GM21360 (cell line): ENCODE data around the gene VPS37D.
"Not testable (repeated sequence)": the region's sequence is repeated elsewhere in the genome, so short reads cannot be mapped to it uniquely, and the experiment has no call there.

ENCODE experiments used
- ATAC-seq: cut with Tn5 transposase; IDR thresholded peaks from one replicate; pipeline ENCODE4 v1.9.1; 2021; ENCODE audit warnings: mild to moderate bottlenecking, moderate library complexity; ENCODE audit not compliant: unreplicated experiment

The VPS37D gene, protein sequence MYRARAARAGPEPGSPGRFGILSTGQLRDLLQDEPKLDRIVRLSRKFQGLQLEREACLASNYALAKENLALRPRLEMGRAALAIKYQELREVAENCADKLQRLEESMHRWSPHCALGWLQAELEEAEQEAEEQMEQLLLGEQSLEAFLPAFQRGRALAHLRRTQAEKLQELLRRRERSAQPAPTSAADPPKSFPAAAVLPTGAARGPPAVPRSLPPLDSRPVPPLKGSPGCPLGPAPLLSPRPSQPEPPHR

DNA sequence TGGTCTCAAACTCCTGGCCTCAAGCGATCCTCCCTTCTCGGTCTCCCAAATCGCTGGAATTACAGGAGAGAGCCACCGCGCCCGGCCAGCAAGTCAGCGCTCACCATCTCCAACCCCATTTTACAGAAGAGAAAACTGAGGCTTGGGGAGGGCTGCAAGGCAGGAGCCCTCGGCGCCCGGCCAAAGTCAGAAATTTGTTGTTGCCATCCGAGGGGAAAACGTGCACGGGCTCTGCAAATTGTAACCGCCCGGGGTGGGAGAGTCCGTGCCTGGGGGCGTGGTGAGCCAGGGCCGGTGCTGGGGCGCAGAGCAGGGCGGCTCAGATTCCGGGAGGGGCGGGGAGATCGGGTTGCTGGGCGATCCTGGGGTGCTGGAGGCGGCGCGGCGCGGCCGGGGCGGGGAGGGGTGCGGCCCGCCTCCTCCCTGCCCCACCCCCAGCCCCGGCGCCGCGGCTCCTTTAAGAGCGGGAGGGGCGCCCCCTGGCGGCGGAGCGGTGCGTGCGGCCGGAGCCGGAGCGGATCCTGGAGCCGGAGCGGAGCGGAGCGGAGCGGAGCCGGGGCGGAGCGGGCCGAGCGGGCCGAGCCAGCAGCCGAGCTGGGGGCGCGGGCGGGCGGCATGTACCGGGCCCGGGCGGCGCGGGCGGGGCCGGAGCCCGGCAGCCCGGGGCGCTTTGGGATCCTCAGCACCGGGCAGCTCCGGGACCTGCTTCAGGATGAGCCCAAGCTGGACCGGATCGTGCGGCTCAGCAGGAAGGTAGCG lies at the start of gene VPS37D:
Gene VPS37D (plus strand): TSS at position 488 of the 759 bp plus-strand sequence. CDS start 128 bp downstream, at position 616.
- peak; percentile 92 for ATAC-seq

DNA sequence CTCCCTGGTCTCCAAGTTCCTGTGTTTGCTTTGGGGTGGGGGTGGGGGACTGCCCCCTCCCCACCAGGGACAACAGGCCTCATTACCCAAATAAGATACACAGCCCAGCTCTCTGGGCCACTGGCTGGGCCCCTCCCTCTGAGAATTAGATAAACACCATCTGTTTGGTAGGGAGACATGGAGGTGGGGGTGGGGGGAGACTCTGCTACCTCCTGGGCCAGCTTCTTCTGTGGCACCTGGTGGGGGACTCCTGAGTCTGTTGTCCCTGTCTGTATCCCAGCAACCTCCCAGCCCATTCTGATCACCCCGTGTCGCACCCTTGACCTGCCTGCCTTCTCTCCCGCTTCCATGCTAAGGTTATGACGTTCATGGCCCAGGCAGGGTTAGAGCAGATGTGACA lies 49.1 kb upstream of the VPS37D start:
- ATAC-seq: no peak

DNA sequence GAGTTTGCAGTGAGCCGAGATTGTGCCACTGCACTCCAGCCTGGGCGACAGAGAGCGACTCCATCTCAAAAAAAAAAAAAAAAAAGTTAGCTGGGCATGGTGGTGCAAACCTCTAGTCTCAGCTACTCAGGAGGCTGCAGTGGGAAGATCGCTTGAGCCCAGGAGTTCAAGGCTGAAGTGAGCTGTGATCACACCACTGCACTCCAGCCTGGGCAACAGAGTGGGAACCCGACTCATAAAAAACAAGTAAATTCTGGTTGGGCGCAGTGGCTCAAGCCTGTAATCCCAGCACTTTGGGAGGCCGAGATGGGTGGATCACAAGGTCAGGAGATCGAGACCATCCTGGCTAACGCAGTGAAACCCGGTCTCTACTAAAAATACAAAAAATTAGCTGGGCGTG lies 48.2 kb upstream of the VPS37D start:
- not testable (repeated sequence) for ATAC-seq

DNA sequence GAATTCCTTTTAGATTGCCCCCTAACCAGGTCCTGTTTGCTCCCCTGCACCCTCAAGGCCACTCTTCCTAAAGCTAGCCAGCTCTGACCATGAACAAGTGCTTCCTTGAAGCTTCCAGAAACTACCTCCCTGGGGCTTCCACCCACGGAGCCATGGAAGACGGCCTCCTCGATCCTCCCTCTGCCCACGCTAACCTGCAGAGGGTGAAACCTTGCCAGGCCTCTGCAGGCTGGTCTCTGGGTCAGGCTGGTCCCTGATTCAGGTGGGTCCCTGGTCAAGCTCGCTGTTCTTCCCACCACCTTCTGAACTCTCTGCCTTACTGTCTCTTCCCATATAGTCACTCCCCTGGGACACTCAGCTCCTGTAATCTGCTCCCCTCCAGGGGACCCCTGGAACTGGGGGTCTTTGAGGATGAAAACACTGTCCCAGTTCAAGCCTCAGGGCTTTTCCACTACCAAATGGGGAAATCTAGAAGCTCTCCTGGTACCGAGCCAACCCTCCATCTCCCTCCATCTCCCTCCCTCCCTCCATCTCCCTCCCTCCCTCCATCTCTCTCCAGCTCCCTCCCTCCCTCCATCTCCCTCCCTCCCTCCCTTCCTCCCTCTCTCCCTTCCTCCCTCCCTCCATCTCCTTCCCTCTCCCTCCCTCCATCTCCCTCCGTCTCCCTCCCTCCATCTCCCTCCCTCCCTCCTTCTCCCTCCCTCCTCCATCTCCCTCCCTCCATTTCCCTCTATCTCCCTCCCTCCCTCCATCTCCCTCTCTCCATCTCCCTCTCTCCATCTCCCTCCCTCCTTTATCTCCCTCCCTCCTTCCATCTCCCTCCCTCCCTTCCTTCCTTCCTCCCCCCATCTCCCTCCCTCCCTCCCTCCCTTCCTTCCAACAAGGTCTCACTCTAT lies 46.2 kb upstream of the VPS37D start:
- no peak for ATAC-seq

DNA sequence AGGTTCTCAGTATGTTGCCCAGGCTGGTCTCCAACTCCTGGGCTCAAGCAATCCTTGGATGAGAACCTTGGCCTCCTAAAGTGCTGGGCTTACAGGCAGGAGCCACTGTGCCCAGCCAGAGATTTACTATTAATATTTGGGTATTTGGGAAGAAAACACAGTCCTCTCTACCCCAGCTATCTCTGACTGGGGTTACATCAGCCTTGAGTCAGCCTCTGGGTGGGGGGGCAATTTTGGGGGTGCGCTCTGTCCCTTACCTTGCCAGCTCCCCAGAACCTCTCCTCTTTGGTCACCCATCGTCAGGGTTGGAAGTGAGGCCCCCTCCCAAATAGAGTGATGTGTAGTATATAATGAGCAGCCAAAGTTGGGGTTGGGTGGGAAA lies 45.1 kb upstream of the VPS37D start:
- ATAC-seq: no peak

DNA sequence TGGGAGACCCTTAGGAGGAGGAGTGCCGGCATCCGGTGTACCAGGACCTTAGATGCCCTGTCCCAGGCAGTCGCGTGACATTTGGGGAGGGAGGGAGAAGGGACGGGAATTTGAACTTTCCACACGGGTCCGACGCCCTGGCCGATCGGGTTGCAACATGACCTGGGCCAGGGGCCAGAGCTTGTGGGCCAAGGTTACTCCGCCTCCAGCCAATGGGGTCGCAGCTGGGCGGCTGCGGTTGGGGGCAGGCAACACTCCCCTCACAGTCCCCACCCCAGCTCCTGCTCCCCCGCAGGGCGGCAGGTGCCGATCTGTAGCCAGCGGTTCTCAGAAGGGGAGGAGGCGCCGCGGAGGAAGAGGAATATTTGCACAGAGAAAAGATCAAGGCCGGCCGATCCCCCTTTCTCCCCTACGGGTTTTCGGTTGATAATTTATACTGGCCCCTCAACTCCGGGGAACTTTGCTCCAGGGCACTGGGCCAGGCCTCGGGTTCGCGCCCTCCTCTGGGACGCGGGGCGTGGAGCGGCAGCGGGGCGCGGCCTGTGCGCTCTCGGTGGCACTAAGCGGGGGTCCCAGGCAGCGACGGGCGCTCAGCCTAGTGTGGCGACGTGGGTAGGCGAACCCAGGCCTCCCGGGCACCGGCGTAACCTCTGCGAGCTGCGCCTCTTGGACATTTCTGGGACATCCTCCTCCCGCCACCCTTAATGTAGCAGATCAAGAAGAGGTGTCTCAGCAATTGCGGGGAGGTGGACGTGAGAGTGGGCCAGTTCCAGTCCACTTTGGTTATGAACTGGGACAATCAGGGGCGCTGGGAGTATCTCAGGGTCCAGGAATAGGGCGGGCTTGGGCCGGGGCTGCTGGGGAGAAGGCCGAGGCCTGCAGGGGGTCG lies 44.5 kb upstream of the VPS37D start:
- no peak for ATAC-seq

DNA sequence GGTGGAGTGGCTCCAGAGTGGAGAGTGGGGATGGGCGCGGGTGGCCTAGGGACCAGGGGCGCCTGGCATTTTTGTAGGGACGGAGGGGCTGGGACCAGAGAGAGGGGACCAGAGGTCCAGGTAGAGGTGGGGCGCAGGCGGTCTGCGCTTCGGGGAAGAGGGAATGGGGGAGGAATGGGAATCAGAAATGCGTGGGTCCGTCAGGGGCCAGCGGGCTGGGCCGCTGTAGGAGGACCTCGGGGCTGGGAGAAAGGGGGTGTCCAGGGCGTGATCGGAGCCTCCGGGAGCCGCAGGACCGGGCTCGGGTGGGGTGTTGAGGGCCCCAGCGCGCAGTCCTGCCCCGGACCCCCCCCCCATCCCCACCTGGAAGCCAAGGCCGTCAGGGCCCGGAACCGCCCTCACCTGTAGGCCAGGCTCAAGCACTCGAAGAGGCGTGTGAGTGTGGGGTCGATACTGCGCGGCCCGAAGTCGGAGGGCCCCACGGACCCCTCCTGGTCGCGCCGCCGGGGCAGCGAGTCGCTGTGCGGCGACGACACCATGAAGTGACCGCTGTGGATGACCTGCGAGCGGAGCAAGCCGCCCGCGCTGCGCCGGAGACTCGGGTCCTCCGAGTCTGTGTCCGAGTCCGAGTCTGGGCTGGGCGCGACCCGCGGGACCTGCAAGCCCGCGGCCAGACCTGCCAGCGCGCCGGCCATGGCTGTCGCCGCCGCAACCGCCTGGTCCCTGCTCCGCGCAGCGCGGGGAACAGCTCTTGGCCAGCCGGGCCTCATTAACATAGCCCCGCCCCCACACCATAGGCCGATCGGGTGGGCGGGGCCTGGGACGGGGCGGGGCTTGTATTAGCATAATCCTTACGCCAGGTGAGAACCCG lies 43.6 kb upstream of the VPS37D start, which contains the start of gene MLXIPL:
Gene MLXIPL (minus strand): TSS at position 725 of the 871 bp plus-strand sequence. CDS start 30 bp downstream, at position 695.
- ATAC-seq: no peak

DNA sequence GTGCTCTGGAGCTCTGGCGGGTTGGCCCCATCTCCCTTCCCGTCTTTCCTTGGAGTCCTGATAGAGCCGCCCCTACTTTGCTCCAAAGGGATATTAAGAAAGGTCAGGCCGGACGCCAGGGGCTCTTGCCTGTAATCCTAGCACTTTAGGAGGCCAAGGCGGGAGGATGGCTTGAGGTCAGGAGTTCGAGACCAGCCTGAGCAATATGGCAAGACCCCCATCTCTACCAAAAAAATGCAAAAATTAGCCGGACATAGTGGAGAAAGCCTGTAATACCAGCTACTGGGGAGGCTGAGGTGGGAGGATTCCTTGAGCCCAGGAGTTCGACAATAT lies 43.0 kb upstream of the VPS37D start:
- no peak for ATAC-seq

DNA sequence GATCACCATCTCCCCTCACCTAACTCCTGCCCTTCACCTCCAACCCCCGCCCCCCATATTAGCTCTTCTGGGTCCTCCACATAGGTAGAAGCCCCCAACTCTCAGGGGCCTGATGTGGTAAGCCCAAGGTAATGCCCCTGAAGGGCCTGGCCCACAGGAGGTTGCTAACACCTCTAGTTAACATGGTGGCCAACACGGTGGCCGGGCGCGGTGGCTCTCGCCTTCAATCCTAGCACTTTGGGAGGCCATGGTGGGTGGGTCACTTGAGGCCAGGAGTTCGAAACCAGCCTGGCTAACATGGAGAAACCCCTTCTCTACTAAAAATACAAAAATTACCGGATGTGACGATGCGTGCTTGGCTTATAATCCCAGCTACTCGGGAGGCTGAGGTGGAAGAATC lies 42.4 kb upstream of the VPS37D start:
- ATAC-seq: no peak

DNA sequence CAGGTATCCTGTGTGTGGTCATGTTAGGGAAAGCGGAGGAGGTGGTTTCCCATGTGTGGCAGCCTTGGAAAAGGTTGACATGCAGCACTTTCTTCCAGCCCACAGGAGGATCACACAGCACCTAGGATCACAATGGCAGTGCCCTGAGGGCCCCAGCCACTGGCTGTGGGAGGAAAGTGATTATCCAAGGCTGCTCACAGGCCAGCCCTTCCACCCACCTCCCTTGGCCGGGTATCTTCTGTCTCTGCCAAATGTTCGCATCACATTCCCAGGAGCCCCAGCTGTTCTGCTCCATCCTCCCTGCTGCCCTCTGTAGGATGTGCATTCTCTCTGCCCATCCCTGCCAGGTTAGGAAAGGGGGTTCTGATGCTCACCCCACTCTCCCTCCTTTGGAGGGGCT lies 40.8 kb upstream of the VPS37D start:
- ATAC-seq: no peak

DNA sequence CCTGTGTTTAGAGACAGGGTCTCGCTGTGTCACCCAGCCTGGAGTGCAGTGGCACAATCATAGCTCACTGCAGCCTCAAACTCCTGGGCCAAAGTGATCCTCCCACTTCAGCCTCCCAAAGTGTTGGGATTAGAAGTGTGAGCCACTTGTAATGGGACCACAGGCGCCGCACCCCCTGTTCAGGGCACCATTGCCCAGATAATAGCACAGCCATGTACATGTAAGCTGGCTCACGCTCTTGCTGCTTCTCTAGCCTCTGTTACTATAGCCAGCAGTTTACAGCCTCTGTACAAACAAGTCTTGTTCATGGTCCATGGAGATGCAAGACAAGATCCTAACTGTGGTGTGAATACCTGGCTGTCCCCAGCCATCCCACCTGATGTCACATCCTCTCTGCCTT lies 39.1 kb upstream of the VPS37D start:
- ATAC-seq: no peak

DNA sequence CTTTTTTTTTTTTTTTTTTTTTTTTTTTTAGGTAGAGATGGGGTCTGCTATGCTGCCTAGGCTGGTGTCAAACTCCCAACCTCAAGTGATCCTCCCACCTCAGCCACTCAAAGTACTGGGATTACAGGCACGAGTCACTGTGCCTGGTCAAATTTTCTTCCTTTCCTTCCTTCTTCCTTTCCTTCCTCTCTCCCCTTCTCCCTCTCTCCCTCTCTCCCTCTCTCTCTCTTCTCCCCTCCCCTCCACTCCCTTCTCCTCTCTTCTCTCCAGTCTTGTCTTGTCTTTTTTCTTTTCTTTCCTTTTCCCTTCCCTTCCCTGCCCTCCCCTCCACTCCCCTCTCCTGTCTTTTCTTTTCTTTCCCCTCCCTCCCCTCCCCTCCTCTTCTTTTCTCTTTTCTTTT lies 36.1 kb upstream of the VPS37D start:
- no peak for ATAC-seq

DNA sequence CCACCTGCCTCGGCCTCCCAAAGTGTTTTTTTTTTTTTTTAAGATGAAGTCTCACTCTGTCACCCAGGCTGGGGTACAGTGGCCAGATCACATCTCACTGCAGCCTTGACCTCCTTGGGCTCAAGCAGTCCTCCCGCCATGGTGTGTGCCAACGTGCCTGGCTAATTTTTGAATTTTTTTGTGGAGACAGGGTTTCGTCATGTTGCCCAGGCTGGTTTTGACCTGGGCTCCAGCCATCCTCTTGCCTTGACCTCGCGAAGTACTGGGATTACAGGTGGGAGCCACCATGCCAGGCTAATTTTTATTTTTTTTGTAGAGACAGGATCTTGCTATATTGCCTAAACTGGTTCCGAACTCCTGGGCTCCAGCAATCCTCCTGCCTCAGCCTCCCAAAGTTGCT lies 34.3 kb upstream of the VPS37D start:
- ATAC-seq: no peak

DNA sequence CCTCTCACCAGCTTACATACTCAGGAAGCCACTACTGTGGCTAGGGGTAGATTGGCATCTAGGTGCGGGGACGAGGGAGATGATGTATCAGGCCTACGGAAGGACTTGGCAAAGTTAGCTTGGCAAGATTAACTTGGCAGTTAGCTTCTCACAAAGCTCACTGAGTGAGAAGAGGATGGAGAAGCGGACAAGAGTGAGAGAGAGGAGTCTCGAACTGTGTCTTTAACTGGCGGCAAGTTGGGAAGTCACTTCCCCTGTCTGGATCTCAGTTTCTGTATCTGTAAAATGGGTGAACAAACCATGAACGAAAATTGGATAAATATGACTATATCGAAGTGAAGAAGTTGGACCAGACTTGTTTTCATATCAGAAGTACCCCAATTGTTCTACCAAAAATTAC lies 33.8 kb upstream of the VPS37D start:
- ATAC-seq: no peak

DNA sequence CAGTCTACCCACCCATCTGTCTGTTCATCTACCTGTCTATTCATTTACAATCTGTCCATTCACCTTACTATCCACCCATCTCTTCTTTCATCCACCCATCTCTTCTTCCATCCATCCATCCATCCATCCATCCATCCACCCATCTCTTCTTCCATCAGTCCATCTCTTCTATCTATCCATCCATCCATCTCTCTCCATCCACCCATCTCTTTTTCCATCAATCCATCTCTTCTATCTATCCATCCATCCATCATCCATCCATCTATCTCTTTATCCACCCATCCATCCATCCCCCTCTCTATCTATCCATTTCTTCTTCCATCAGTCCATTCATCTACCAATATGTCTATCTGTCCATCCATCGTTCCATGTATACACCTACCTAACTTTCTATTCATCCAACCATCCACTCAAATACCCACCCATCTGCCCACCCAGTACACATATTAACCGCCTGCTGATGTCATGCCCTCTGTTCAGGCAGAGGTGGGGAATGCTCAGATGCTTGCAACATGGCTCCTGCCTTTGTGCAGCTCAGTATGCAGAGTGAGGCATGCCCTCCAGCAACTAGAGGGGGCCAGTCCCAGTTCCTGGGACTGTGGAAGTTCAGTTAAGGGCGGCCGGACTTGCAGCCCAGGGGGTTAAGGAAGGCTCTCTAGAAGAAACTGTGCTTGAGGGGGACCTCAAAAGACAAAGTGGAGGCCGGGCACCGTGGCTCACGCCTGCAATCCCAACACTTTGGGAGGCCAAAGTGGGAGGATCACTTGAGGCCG lies 32.0 kb upstream of the VPS37D start:
- no peak for ATAC-seq

DNA sequence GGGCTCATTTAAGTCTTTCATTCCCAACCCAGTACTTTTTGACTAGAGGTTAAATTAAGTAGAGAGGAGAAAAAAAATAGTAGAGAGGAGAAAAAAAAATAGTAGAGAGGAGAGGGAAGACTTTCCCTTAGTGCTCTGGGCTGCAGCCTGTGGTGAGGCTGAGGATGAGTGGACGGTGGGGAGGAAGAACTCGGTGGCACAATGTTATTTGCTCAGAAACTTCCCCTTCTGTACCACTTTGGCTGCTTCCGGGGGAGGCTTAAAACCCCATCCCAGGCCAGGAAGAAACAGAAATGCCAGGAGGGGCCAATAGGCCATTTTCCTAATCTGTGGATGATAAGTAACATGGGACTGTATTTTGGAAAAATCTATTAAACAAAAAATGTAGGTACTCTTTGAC lies 28.7 kb upstream of the VPS37D start:
- ATAC-seq: no peak

DNA sequence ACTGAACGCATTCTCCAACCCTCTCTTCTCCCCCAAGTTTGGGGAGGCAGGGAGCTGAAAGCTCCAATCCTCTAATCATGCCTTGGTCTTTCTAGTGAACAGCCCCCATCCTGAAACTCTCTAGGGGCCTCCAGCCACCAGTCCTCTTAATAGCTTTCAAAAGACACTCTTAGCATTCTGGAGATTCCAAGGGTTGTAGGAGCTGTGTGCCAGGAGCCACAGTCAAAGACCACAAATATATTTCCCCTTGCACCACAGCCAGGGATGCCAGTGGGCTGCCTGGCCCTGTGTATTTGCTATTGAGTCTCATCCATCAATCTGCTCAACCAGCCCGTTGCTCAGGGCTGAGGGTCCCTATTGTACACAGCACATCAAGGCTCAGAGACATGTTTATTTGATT lies 24.8 kb upstream of the VPS37D start:
- ATAC-seq: no peak

DNA sequence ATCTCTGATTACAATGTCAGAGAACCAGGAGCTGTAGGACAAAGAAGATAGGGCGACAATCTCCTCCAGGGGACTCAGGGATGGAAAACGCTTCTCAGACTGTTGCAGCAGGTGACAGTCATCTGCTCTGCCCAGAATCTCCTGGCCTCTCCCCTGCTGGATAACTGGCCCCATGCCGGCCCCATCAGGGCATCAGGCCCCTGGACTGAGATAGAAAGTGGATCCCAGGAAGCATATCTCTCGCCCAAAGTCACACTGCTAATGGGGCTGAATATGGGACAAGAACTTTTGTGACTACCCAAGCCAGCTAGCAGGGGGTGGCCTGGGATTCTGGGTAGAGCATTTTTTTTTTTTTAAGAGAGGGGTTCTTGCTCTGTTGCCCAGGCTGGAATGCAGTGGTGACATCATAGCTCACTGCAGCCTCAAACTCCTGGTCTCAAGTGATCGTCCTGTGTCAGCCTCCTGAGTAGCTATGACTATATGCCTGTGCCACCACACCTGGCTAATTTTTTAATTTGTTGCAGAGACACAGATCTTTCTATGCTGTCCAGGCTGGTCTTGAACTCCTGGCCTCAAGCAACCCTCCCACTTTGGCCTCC lies 22.8 kb upstream of the VPS37D start:
- no peak for ATAC-seq
